ENCODE results near the gene AKNAD1.

AKNAD1 gene

DNA sequence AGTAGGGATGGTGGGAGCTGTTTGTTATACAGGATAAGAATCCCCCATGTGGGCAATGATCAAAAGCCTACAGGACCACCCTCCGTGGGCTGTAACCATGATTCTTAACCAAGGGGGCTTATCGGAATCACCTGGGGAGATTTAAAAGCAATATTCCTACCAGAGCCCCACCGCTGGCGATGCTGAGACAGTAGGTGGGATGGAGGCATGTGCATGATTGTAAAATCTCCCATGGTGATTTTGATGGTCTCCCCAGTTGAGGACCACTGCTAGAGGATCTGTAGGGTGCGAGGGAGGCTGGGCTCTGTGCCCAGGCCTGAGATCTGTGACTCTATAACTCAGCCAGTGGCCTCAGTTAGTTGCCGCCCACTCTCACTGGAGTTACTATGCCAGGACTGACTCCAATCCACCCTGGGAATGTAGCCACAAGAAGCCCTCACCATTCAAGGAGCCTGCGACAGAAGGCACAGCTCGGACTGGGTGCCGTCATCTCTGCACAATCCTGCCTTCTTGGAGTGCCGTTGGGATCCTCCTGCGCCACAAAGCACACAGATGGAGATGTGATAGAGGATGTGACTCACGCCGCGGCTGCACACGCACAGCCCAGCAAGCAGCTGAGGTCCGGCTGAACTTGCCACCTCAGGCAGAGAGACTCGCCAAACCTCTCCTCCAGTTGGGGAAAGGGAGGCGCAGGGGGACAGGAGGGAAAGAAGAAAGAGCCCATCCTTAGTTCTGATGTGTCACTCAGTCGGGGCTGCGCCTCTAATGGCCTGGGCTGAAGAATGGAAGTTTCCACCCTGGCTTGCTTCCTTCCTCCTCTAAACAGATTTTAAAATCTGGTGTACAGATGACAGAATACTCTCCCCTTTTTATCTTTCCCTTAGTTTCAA is 26.5 kb downstream of the AKNAD1 start:
- H3K27me3 ChIP-seq (ENCODE audit: insufficient read depth, low read depth, severe bottlenecking): no peaks in the 10 kb centered on the region
- TF ChIP-seq, protein P1, sequence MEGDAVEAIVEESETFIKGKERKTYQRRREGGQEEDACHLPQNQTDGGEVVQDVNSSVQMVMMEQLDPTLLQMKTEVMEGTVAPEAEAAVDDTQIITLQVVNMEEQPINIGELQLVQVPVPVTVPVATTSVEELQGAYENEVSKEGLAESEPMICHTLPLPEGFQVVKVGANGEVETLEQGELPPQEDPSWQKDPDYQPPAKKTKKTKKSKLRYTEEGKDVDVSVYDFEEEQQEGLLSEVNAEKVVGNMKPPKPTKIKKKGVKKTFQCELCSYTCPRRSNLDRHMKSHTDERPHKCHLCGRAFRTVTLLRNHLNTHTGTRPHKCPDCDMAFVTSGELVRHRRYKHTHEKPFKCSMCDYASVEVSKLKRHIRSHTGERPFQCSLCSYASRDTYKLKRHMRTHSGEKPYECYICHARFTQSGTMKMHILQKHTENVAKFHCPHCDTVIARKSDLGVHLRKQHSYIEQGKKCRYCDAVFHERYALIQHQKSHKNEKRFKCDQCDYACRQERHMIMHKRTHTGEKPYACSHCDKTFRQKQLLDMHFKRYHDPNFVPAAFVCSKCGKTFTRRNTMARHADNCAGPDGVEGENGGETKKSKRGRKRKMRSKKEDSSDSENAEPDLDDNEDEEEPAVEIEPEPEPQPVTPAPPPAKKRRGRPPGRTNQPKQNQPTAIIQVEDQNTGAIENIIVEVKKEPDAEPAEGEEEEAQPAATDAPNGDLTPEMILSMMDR (IDR thresholded peaks at IDR 0.05; ENCODE audit: low read depth, low read length): no peak
- no peak overlapping the region for H3K27ac ChIP-seq
- H3K4me3 ChIP-seq (ENCODE audit: low read depth, low read length): no peak overlapping the region
- no peak for DNase-seq
- H3K36me3 ChIP-seq: no peaks in the 10 kb centered on the region
- H3K9me3 ChIP-seq (ENCODE audit: severe bottlenecking): no peaks in the 10 kb centered on the region

- Histone ChIP-seq H3K27me3 (ENCODE audit: insufficient read depth, low read depth, severe bottlenecking) (no peaks in the 10 kb centered on the region), H3K27ac (no peak overlapping the region), H3K9me3 (ENCODE audit: severe bottlenecking) (no peaks in the 10 kb centered on the region), H3K36me3 (no peaks in the 10 kb centered on the region), H3K4me3 (ENCODE audit: low read depth, low read length) (no peak overlapping the region)
- DNase-seq: no peak
- TF ChIP-seq, protein P1 (IDR thresholded peaks at IDR 0.05; ENCODE audit: low read depth, low read length): no peak
Measured at GRCh38 chr1:108829498-108829916, 27.4 kb downstream of the AKNAD1 start.

DNA sequence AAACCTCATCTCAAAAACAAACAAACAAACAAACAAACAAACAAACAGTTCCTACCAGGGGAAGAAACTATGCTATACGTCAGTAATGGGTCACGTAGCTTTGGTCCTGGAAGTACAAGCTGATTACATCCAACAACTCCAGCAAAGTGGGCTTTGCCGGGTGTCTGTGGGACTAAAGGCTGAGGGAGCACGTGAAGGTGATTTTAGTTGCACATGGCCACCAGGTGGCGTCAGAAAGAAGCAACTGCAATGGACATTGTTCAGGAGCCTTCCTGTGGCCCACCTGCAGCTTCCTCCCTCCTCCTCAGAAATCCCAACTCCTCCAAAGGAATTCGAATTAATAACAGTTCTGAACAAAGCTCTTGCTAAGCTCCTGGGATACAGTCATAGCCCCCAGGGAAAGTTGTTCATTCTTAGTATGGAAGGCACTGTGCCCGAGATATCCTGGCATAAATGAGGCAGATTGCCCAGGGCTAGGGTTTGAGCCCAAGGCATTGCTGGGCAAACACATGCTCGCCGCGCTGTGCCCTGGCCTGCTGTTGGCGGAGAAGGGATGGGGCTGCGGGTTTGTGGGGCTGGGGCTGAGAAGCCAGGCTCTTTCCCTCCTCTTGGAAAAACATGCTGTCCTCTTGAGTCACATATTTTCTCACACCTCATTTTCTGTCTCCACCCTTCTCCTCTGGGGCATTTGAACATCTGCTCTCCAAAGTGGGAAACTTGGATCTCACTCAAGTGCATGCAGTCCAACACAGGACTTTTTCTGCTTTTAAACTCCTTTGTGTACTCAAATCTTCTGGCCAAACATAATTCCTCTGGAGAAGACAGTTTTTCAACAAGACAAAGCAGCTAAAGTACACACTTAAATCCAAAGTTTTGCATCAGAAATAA is 28.6 kb downstream of the AKNAD1 start:
- Histone ChIP-seq H3K27ac (no peak overlapping the region), H3K4me3 (ENCODE audit: low read depth, low read length) (no peak overlapping the region)
- TF ChIP-seq, protein P1 (IDR thresholded peaks at IDR 0.05; ENCODE audit: low read depth, low read length): peak; percentile 88

GRCh38 chr1:108826081-108826635 is 30.7 kb downstream of the AKNAD1 start:
- Histone ChIP-seq H3K4me3 (ENCODE audit: low read depth, low read length) (no peak overlapping the region), H3K36me3 (no peaks in the 10 kb centered on the region), H3K27ac (no peak overlapping the region), H3K9me3 (ENCODE audit: severe bottlenecking) (no peaks in the 10 kb centered on the region), H3K27me3 (ENCODE audit: insufficient read depth, low read depth, severe bottlenecking) (no peaks in the 10 kb centered on the region)
- DNase-seq: no peak
- TF ChIP-seq, protein P1 (IDR thresholded peaks at IDR 0.05; ENCODE audit: low read depth, low read length): no peak

More for the DNA sequence above, 28.6 kb downstream of the AKNAD1 start:
- H3K36me3 ChIP-seq: no peaks in the 10 kb centered on the region
- H3K9me3 ChIP-seq (ENCODE audit: severe bottlenecking): no peaks in the 10 kb centered on the region
- peak; percentile 86 for DNase-seq
- no peaks in the 10 kb centered on the region for H3K27me3 ChIP-seq (ENCODE audit: insufficient read depth, low read depth, severe bottlenecking)

- Histone ChIP-seq H3K27ac (no peak overlapping the region), H3K4me3 (ENCODE audit: low read depth, low read length) (no peak overlapping the region), H3K27me3 (ENCODE audit: insufficient read depth, low read depth, severe bottlenecking) (no peaks in the 10 kb centered on the region), H3K36me3 (no peaks in the 10 kb centered on the region), H3K9me3 (ENCODE audit: severe bottlenecking) (no peaks in the 10 kb centered on the region)
- DNase-seq: no peak
- TF ChIP-seq, protein P1 (IDR thresholded peaks at IDR 0.05; ENCODE audit: low read depth, low read length): no peak
Measured at GRCh38 chr1:108824051-108824450, 32.8 kb downstream of the AKNAD1 start.

Measured in WERI-Rb-1 (cell line).